GM11168 (cell line): ENCODE data around the gene CDC42EP2.

ENCODE experiments used
- in situ Hi-C: fragments of 300-500 bp; cut with MboI; formaldehyde crosslinking; loops from one replicate; pipeline ENCODE4 v1.12.0; 2022; ENCODE audit warnings: low sequenced_read_pairs; ENCODE audit not compliant: unreplicated experiment

Gene CDC42EP2

GRCh38 chr11:65295571-65296341, 18.9 kb upstream of the CDC42EP2 start:
- in situ Hi-C loops: no loop called here

GRCh38 chr11:65297026-65297672, 17.5 kb upstream of the CDC42EP2 start:
- in situ Hi-C loops: no loop called here

GRCh38 chr11:65298131-65298535, 16.5 kb upstream of the CDC42EP2 start:
- in situ Hi-C loops: no loop called here

- in situ Hi-C loops: no loop called here
These were observed 15.9 kb upstream of the CDC42EP2 start for GRCh38 chr11:65298655-65299179.

GRCh38 chr11:65300621-65301275, 13.9 kb upstream of the CDC42EP2 start:
- in situ Hi-C loops: no loop called here

DNA sequence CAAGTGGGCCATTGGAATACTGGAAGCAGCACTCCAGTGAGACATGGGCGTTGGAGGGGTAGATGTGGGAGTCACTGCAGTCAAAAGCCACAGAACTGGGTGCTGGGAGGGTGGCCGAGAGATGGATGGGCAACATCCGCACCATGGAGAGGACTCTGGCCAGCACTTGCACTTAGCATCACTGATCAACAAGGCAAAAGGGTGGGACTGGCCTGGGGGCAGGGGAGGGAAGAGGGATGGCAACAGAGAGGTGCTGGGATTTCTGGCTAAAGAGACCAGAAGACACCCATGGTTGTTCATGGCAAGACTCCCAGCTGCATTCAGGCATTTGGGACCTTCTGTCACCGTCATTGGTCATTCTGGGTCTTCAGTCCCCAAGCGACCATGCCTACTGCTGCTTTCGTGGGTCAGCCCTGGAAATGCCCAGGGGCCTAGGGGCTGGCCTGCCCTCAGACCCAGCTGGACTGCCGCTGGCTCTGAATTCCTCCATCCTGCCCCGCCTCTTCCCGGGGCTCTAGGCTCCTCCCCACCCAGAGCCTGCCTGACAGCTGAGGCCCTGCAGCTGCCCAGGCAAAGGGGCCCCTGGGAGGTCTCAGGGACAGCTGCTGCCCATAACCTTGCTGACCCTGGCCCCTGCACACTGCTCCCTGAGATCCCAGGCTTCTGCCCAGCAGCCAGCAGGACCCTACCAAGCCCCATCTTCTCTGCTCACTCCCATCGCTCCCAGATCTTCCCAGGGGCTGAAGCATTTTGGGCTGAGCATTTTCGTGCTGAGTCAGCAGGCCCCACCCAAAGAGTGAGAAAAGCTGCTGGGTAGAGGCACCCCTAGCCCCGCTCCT, 13.0 kb upstream of the CDC42EP2 start:
- in situ Hi-C loops: no loop called here

DNA sequence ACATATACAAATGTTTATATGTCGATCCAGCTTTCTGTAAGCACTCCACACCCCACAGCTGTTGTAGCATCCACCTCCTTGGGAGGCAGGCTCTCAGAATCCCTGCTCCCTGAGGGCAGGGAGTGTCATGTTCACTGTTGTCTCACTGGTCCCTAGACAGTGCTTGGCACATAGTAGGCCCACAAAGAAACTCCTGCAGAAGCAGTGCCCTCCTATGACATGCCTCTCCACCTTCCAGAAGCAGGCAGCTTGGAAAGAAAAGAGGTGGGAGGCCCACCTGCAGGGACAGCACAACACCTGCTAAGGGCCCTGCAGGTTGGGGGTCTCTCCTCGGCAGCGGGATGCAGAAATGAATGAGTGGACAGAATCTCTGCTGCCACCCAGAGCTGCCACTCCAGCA, 11.1 kb upstream of the CDC42EP2 start:
- in situ Hi-C loops: no loop called here

GRCh38 chr11:65304110-65304509, 10.6 kb upstream of the CDC42EP2 start:
- in situ Hi-C loops: no loop called here

GRCh38 chr11:65304613-65305012, 10.1 kb upstream of the CDC42EP2 start:
- in situ Hi-C loops: no loop called here

- in situ Hi-C loops: no loop called here
These were observed 9.0 kb upstream of the CDC42EP2 start for GRCh38 chr11:65305501-65306268.

DNA sequence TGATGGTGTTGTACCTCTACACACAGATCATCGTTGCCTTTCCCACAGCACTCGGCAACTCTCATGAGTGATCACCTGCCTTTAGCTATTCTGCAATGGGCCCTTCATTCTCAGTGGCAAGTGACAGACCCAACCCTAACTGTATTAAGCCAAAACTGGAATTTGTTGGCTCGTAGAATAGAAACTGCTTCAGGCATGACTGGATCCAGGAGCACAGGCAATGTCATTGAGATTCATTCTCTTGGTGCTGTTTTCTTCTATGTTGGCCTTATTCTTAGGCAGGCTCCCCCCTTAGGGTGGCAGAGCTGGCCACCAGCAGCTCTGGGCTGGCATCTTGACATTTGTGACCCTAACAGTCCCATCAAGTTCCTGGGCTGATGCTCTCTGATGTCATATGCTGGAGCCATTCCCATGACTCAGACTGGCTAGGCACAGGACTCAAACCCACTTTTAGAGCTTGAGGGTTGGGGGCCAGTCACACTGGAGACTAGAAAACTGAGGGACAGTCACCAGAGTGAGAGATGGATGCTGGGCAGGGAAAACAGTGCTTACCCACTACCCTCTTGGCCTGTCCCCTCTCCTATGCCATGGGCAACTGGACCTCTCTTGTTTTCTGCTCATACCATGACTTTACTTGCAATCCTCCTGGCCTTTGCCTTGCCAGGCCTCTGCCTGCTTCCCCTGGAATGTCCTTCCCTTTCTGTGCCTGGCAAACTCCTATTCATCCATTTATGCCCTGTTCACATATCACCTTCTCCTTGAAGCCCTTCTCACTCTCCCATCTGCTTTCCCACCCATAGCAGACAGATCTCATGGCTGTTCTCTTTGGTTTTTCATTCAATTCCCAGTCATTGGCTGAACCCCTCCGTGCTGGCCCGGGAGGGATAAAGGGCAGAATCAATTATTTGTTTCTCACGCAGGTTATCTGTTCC, 7.1 kb upstream of the CDC42EP2 start:
- in situ Hi-C loops: no loop called here

GRCh38 chr11:65308281-65308891, 6.3 kb upstream of the CDC42EP2 start:
- in situ Hi-C loops: no loop called here

GRCh38 chr11:65309006-65309405, 5.7 kb upstream of the CDC42EP2 start:
- in situ Hi-C loops: no loop called here

DNA sequence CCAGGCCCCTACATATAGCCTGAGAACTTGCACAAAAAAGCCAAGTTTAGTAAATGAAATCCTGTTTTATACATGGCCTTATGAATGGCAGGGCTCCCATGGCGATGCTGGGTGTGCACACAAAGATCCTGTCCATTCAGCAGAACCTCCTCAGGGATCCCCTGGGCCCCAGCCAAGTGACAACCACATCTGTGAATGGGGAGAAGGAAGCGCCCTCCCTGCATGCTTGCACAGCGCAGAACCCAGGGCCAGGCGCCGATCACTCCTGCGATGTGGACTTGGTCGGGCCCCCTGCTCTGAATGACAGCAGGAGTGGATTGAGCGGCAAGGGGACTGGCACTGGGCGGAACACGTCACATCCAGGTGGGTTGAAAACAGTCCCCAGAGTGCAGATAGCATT, 4.5 kb upstream of the CDC42EP2 start:
- in situ Hi-C loops: no loop called here

- in situ Hi-C loops: no loop called here
These were observed 3.9 kb upstream of the CDC42EP2 start for GRCh38 chr11:65310736-65311135.

GRCh38 chr11:65311170-65311678, 3.4 kb upstream of the CDC42EP2 start:
- in situ Hi-C loops: no loop called here

- in situ Hi-C loops: loop anchor here (5.0 kb wide), 1 partner anchor 43 kb away; no protein-coding TSS in a partner anchor
These were observed 669 bp downstream of the CDC42EP2 start for GRCh38 chr11:65315204-65315865.
